Measurements from ENCODE around the gene CCN5. TPM values are rescaled to one million over a fixed set of nuclear protein-coding genes. Genes with fewer than 3 reads are reported as not detected.

Gene CCN5
- total RNA-seq, 1 experiment from 2014 or later = 0.26 TPM

DNA sequence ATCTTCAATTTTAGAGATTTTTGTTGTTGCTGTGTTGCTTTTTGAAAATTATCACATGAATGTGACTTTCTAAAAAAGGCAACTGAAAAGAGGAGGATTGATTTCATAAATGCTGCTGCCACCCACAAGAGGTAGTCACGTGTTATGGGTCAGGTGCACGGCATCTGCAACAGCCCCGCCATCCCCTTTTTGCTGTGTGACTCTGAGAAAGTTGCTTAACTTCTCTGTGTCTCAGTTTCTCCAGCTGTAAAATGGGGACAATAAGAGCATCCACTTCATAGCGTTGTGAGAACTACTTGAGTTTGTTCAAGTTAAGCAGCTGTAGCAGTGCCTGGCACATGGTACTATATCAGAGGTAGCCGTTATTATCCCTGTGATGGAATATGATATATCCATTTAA lies 10.7 kb downstream of the CCN5 start:
- CTCF ChIA-PET = no interaction called here

DNA sequence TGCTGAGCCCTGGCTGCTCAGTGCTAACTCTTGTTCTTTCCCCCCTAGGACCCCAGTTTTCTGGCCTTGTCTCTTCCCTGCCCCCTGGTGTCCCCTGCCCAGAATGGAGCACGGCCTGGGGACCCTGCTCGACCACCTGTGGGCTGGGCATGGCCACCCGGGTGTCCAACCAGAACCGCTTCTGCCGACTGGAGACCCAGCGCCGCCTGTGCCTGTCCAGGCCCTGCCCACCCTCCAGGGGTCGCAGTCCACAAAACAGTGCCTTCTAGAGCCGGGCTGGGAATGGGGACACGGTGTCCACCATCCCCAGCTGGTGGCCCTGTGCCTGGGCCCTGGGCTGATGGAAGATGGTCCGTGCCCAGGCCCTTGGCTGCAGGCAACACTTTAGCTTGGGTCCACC lies 11.9 kb downstream of the CCN5 start:
- no peak for ATAC-seq
- TF ChIP-seq, protein P1, sequence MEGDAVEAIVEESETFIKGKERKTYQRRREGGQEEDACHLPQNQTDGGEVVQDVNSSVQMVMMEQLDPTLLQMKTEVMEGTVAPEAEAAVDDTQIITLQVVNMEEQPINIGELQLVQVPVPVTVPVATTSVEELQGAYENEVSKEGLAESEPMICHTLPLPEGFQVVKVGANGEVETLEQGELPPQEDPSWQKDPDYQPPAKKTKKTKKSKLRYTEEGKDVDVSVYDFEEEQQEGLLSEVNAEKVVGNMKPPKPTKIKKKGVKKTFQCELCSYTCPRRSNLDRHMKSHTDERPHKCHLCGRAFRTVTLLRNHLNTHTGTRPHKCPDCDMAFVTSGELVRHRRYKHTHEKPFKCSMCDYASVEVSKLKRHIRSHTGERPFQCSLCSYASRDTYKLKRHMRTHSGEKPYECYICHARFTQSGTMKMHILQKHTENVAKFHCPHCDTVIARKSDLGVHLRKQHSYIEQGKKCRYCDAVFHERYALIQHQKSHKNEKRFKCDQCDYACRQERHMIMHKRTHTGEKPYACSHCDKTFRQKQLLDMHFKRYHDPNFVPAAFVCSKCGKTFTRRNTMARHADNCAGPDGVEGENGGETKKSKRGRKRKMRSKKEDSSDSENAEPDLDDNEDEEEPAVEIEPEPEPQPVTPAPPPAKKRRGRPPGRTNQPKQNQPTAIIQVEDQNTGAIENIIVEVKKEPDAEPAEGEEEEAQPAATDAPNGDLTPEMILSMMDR (conservative IDR thresholded peaks at IDR 0.05; ENCODE audit: low read depth, low read length) = no peak
- TF ChIP-seq EZH2phosphoT487 (IDR thresholded peaks at IDR 0.05; ENCODE audit: borderline replicate concordance, low read length) (no peak), EZH2 (IDR thresholded peaks at IDR 0.05; ENCODE audit: low read length, unreplicated experiment) (no peak)
- no peak overlapping the region for H3K4me3 ChIP-seq (ENCODE audit: low read length)
- ChIA-PET CTCF (no interaction called here), POLR2A (ENCODE audit: unreplicated experiment) (no interaction called here)
- BruUV-seq (replicated peaks) = no TSS peak
- H3K36me3 ChIP-seq (ENCODE audit: low read depth, low read length) = no peaks in the 10 kb centered on the region
- H2AFZ ChIP-seq (ENCODE audit: low read length) = no peak overlapping the region
- H3K27me3 ChIP-seq (ENCODE audit: low read length) = no peaks in the 10 kb centered on the region
- no peaks in the 10 kb centered on the region for H3K9me3 ChIP-seq (ENCODE audit: low read length)
- no peaks in the 10 kb centered on the region for H3F3A ChIP-seq (ENCODE audit: low read length, unreplicated experiment)
- H4K20me1 ChIP-seq (ENCODE audit: low read length) = no peaks in the 10 kb centered on the region
- DNase-seq = no peak
- H3K4me1 ChIP-seq (ENCODE audit: insufficient read depth, low read length) = peaks cover 31% of the 10 kb centered on the region
- H3K9ac ChIP-seq (ENCODE audit: low read length) = no peak overlapping the region
- H3K4me2 ChIP-seq (ENCODE audit: low read length) = no peak overlapping the region
- H3K79me2 ChIP-seq (ENCODE audit: low read length) = no peaks in the 10 kb centered on the region
- intact Hi-C loops (cut with micrococcal nuclease) = no loop called here
- H3K27ac ChIP-seq (ENCODE audit: low read length) = no peak overlapping the region
- H3K9me2 ChIP-seq (replicated peaks; ENCODE audit: low read length) = no peaks in the 10 kb centered on the region

More for the DNA sequence above, 10.7 kb downstream of the CCN5 start:
- BruUV-seq (replicated peaks) = no TSS peak
- ATAC-seq (no peak), DNase-seq (no peak)
- H3K79me2 ChIP-seq (ENCODE audit: low read length) = no peaks in the 10 kb centered on the region
- no peak overlapping the region for H2AFZ ChIP-seq (ENCODE audit: low read length)
- intact Hi-C loops (cut with micrococcal nuclease) = no loop called here
- H3K9ac ChIP-seq (ENCODE audit: low read length) = no peak overlapping the region
- no peaks in the 10 kb centered on the region for H4K20me1 ChIP-seq (ENCODE audit: low read length)
- H3K4me3 ChIP-seq (ENCODE audit: low read length) = no peak overlapping the region
- no peak overlapping the region for H3K27ac ChIP-seq (ENCODE audit: low read length)
- H3K9me3 ChIP-seq (ENCODE audit: low read length) = no peaks in the 10 kb centered on the region
- H3K9me2 ChIP-seq (replicated peaks; ENCODE audit: low read length) = no peaks in the 10 kb centered on the region
- TF ChIP-seq, protein P1 (conservative IDR thresholded peaks at IDR 0.05; ENCODE audit: low read depth, low read length) = no peak
- TF ChIP-seq EZH2phosphoT487 (IDR thresholded peaks at IDR 0.05; ENCODE audit: borderline replicate concordance, low read length) (no peak), EZH2 (IDR thresholded peaks at IDR 0.05; ENCODE audit: low read length, unreplicated experiment) (no peak)
- no peaks in the 10 kb centered on the region for H3F3A ChIP-seq (ENCODE audit: low read length, unreplicated experiment)
- no peak overlapping the region for H3K4me2 ChIP-seq (ENCODE audit: low read length)
- no peaks in the 10 kb centered on the region for H3K27me3 ChIP-seq (ENCODE audit: low read length)
- no peaks in the 10 kb centered on the region for H3K36me3 ChIP-seq (ENCODE audit: low read depth, low read length)
- peaks cover 33% of the 10 kb centered on the region for H3K4me1 ChIP-seq (ENCODE audit: insufficient read depth, low read length)
- POLR2A ChIA-PET (ENCODE audit: unreplicated experiment) = no interaction called here

DNA sequence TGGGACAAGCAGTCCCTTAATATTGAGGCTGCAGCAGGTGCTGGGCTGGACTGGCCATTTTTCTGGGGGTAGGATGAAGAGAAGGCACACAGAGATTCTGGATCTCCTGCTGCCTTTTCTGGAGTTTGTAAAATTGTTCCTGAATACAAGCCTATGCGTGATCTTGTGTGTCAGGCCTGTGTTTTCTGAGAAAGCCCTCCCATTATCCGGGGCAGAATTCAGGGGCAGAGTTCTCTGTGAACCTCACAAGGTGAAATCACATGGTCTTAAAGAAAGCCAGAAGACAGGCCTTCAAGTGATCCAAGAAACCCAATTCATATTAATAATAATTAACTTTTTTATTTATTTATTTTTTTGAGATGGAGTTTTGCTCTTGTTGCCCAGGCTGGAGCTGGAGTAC lies 12.5 kb downstream of the CCN5 start:
- no peaks in the 10 kb centered on the region for H4K20me1 ChIP-seq (ENCODE audit: low read length)
- H3K4me2 ChIP-seq (ENCODE audit: low read length) = no peak overlapping the region
- no peaks in the 10 kb centered on the region for H3K9me3 ChIP-seq (ENCODE audit: low read length)
- TF ChIP-seq EZH2phosphoT487 (IDR thresholded peaks at IDR 0.05; ENCODE audit: borderline replicate concordance, low read length) (no peak), EZH2 (IDR thresholded peaks at IDR 0.05; ENCODE audit: low read length, unreplicated experiment) (no peak)
- TF ChIP-seq, protein P1 (conservative IDR thresholded peaks at IDR 0.05; ENCODE audit: low read depth, low read length) = no peak
- no peaks in the 10 kb centered on the region for H3F3A ChIP-seq (ENCODE audit: low read length, unreplicated experiment)
- no peak overlapping the region for H3K9ac ChIP-seq (ENCODE audit: low read length)
- no peak overlapping the region for H3K4me3 ChIP-seq (ENCODE audit: low read length)
- no peaks in the 10 kb centered on the region for H3K27me3 ChIP-seq (ENCODE audit: low read length)
- BruUV-seq (replicated peaks) = no TSS peak
- peaks cover 37% of the 10 kb centered on the region for H3K4me1 ChIP-seq (ENCODE audit: insufficient read depth, low read length)
- DNase-seq (no peak), ATAC-seq (no peak)
- H2AFZ ChIP-seq (ENCODE audit: low read length) = no peak overlapping the region
- POLR2A ChIA-PET (ENCODE audit: unreplicated experiment) = no interaction called here
- H3K36me3 ChIP-seq (ENCODE audit: low read depth, low read length) = no peaks in the 10 kb centered on the region
- no peak overlapping the region for H3K27ac ChIP-seq (ENCODE audit: low read length)
- intact Hi-C loops (cut with micrococcal nuclease) = loop anchor here (2.0 kb wide), 1 partner anchor 13 kb away; the partner anchor contains the start of gene CCN5
- CTCF ChIA-PET = no interaction called here
- no peaks in the 10 kb centered on the region for H3K9me2 ChIP-seq (replicated peaks; ENCODE audit: low read length)
- H3K79me2 ChIP-seq (ENCODE audit: low read length) = no peaks in the 10 kb centered on the region
